Ascending aorta (tissue), 2 donors: ENCODE measurements around the gene PTGER2. TPM values are rescaled to one million over a fixed set of nuclear protein-coding genes. Genes with fewer than 3 reads are reported as not detected.

Experiments
- DNase-seq, 2 donors: peaks; one replicate each; pipeline ENCODE4 v3.0.0-alpha.2; 2019; ENCODE audit warnings: low spot score in 2 of 2
- H3K27ac ChIP-seq, 2 donors: fragments of 200-600 bp; sonication (generic); one replicate each; pipeline ENCODE4 v1.5.1; 2016 to 2017; ENCODE audit warnings: mild to moderate bottlenecking in 1 of 2
- H3K27me3 ChIP-seq: fragments of 200-600 bp; sonication (generic); one replicate; pipeline ENCODE4 v1.5.1; 2017
- H3K36me3 ChIP-seq, 2 donors: fragments of 200-600 bp; sonication (generic); one replicate each; pipeline ENCODE4 v1.5.1; 2016
- H3K4me1 ChIP-seq, 2 donors: fragments of 200-600 bp; sonication (generic); one replicate each; pipeline ENCODE4 v1.5.1; 2016 to 2017; ENCODE audit warnings: mild to moderate bottlenecking in 1 of 2
- H3K4me3 ChIP-seq, 2 donors: fragments of 200-600 bp; sonication (generic); one replicate each; pipeline ENCODE4 v1.5.1; 2016 to 2017; ENCODE audit warnings: mild to moderate bottlenecking in 1 of 2
- H3K9me3 ChIP-seq, 2 donors: fragments of 200-600 bp; sonication (generic); one replicate each; pipeline ENCODE4 v1.5.1; 2016
- intact Hi-C: fragments of 100-400 bp; cut with DNase I; formaldehyde crosslinking; loops from one replicate; pipeline ENCODE4 v1.15.1; 2023
- total RNA-seq: library from RNA; depleted of rRNA; stranded (reverse); fragments of >200 nt; gene quantifications from one replicate; pipeline ENCODE4 v1.1.0, GENCODE V29; 2016
- TF ChIP-seq, protein P1 (sequence below), 3 experiments: fragments of 200-600 bp in 2 of 3; fragments of 450-650 bp in 1 of 3; sonication (generic) in 2 of 3; IDR thresholded peaks; one replicate each; pipeline ENCODE4 v1.5.1; 2016 to 2019; ENCODE audit warnings: antibody characterized with exemption in 3 of 3, mild to moderate bottlenecking in 1 of 3, moderate library complexity in 1 of 3

Gene PTGER2
- total RNA-seq, 1 donor from 2014 or later, result 1.9 TPM

DNA sequence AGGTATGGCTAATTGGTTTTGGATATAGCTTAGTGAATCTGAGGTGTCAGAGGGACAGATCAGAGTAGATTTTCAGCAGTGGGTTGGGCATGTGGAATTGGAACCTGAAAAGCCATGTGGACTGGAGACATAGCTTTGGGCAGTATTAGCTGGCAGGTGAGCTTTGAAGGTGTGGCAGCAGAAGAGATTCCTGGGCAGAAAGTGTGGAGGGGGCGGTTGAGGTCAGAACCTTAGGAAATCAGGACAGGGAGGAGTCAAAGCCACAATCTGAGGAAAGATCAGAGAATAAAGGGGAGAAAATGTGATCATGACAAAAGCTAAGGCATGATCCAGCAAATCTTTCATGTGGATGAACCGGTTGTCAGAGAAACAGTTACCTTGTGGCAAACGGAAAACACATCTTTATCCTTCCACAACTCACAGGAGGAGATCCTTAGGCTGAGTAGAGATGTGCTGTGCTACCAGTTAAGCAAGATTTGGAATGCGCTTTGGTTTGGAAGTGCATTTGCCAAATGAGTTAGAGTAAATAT lies 56.4 kb downstream of the PTGER2 start:
- Histone ChIP-seq H3K27ac (no peak overlapping the region), H3K36me3 (no peaks in the 10 kb centered on the region), H3K9me3 (no peaks in the 10 kb centered on the region), H3K4me3 (no peak overlapping the region), H3K4me1 (no peaks in the 10 kb centered on the region), H3K27me3 (no peaks in the 10 kb centered on the region)
- DNase-seq, result no peak
- TF ChIP-seq, protein P1, sequence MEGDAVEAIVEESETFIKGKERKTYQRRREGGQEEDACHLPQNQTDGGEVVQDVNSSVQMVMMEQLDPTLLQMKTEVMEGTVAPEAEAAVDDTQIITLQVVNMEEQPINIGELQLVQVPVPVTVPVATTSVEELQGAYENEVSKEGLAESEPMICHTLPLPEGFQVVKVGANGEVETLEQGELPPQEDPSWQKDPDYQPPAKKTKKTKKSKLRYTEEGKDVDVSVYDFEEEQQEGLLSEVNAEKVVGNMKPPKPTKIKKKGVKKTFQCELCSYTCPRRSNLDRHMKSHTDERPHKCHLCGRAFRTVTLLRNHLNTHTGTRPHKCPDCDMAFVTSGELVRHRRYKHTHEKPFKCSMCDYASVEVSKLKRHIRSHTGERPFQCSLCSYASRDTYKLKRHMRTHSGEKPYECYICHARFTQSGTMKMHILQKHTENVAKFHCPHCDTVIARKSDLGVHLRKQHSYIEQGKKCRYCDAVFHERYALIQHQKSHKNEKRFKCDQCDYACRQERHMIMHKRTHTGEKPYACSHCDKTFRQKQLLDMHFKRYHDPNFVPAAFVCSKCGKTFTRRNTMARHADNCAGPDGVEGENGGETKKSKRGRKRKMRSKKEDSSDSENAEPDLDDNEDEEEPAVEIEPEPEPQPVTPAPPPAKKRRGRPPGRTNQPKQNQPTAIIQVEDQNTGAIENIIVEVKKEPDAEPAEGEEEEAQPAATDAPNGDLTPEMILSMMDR (IDR thresholded peaks at IDR 0.05), result no peak
- intact Hi-C loops, result no loop called here

DNA sequence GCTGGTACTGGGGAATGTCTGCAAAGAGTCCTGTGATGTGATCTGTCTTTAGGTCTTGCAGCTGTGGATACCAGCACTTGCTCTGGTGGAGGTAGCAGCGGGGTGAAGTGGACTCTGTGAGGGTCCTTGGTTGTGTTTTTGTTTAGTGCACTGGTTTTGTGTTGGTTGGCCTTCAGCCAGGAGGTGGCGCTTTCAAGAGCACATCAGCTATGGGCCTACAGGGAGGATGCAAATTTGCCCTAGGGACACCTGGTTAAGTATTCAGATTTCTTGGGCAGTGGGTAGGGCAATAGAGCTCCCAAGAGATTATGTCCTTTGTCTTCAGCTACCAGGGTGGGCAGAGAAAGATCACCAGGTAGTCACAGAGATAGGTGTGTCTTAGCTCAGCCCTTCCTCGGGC lies 63.8 kb downstream of the PTGER2 start:
- DNase-seq, result no peak
- H3K9me3 ChIP-seq, result peaks cover 0 to 4% of the 10 kb centered on the region in 2 donors
- H3K4me1 ChIP-seq, result no peaks in the 10 kb centered on the region
- H3K27me3 ChIP-seq, result no peaks in the 10 kb centered on the region
- TF ChIP-seq, protein P1 (IDR thresholded peaks at IDR 0.05), result no peak
- no peak overlapping the region for H3K4me3 ChIP-seq
- H3K27ac ChIP-seq, result no peak overlapping the region
- H3K36me3 ChIP-seq, result no peaks in the 10 kb centered on the region
- intact Hi-C loops, result no loop called here

Other genes with a start within 250 kb of the PTGER2 start
- gene NID2, start 245.3 kb upstream of the PTGER2 start, total RNA-seq, result 12.2 TPM
- gene PTGDR, start 46.6 kb upstream of the PTGER2 start, total RNA-seq, result 13.4 TPM
- gene TXNDC16, start 238.2 kb downstream of the PTGER2 start, total RNA-seq, result 1.8 TPM
- not detected for gene GPR137C, start 238.5 kb downstream of the PTGER2 start, total RNA-seq